T-helper 1 cell treated with Interleukin-12 subunit alpha and Interleukin-12 subunit beta and Interleukin-4 antibody, amounts not matched to agents 30 ng/mL and 1 ng/mL, for 36 hours (primary cell): ENCODE data around the gene CLRN1. TPM values are rescaled to one million over a fixed set of nuclear protein-coding genes. Genes with fewer than 3 reads are reported as not detected.

Experiments
- intact Hi-C: fragments of 100-400 bp; cut with micrococcal nuclease; formaldehyde crosslinking; loops from one replicate; pipeline ENCODE4 v1.15.1; 2024
- total RNA-seq: library from RNA; stranded (reverse); gene quantifications from 2 replicates; pipeline ENCODE4 v1.2.3, GENCODE V29; 2022

CLRN1 gene
- total RNA-seq, 1 donor from 2014 or later: not detected

- intact Hi-C loops: no loop called here
Measured at GRCh38 chr3:150975992-150976368, 3.5 kb upstream of the CLRN1 start.

- intact Hi-C loops: no loop called here
Measured at GRCh38 chr3:150975086-150975991, 2.8 kb upstream of the CLRN1 start.

DNA sequence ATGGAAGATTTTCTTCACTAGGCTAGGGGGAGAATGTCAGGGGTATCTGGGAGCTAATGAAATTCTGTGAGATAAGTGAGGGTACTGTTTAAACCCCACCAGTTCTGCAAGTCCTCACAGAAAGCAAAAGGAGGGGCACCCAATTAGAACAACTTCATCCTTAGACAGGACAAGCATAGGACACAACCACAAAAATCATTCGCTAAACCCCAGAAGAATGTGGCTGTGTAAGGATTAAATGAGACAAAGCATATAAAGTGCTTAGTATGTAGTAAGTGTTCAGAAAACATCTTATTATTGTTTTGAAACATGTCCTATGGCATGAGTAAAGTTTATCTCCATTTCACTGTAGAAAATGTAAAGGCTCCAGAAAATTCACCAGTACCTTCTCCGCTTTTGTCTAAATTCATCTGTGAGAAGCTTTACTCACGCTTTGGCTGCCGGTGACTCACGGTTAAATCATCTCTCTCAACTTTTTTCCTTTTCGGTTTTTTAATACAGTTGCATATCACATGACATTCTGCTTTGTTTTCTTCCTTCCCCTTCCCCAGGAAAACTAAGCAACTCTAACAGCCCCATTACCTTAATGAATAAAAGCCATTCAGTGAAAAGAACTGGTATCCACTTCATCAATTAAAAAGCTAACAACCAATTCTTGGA lies 1.7 kb downstream of the CLRN1 start:
- intact Hi-C loops: no loop called here

- intact Hi-C loops: no loop called here
Measured at GRCh38 chr3:150968341-150969035, 4.0 kb downstream of the CLRN1 start.

GRCh38 chr3:150965436-150965835 lies 7.1 kb downstream of the CLRN1 start:
- intact Hi-C loops: no loop called here

GRCh38 chr3:150961949-150962348 lies 10.6 kb downstream of the CLRN1 start:
- intact Hi-C loops: no loop called here

DNA sequence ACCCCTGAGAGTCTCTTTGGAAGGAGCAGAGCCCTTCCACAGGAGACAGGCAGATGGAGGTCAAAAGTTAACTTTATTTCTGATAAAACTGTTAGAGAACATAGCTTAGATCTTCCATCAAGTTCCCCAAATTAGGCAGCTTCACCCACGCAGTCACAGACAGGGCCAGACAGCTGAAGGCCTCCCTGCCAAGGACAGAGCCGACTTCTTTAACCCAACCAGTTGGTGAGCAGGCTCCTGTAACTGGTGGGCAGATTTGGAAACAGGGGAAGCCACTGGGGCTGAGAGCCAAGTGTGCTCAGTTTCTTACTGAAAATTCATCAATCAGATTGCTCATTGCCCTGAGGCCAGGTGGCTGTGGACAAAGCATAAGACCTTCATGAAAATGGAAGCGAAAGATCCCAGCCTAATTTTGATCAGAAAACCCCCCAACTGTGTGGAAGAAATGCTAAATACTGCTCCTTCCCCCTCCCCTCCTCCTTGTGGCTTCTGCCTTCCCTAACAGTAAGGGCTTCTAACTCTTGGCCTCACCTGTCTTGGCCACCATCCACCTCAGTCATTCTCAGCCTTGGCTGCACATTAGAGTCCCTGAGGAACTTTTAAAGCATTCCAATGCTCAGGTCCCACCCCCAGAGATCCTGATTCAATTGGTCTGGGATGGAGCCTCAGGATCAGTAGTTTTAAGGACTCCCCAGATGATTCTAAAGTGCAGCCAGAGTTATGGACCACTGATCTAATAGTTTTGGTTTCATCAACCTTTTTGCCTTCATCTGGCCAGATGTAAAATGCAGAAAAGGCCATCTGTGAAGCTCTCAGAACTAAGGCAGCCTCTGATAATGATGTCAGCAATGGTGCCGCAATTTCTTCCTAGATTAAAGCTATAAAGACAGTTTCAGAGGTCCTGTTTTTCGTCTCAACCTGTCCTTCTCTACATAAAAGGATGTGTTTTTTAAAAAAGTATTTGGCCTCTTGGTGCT lies 11.5 kb downstream of the CLRN1 start:
- intact Hi-C loops: no loop called here

- intact Hi-C loops: no loop called here
Measured at GRCh38 chr3:150958683-150959082, 13.8 kb downstream of the CLRN1 start.

DNA sequence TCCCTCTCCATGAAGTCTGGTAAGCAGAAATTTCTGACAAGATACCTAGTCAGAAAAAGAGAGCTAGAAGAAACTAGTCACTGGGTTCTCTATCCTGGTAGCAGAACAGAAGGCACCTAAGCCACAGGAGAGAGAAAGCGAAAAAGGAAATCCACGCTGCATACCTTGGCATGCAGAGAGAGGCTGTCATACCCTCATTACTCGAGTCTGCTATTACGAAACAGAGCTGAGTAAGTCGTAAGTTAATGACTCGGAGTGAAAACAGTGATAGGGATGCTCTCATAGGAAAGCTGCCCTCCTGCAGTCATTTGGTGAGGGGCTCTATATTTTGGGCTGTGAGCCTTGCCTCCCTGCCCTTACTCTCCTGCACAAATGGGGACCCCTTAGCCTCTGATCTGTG lies 16.2 kb downstream of the CLRN1 start:
- intact Hi-C loops: no loop called here

DNA sequence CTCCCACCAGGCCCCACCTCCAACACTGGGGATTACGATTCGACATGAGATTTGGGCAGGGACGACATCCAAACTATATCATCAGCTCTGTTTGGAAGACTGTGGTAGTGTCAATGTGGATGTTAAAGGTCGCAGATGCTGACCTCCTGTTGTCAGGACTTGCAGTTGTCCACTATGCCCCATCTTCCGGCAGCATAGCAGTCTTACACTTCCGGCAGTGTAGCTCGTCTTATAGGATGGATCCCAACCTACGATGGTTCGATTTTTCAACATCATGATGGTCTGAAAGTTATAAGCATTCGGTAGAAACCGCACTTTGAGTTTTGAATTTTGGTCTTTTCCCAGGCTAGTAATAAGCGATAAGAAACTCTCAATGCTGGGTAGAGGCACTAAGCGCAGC lies 20.6 kb downstream of the CLRN1 start:
- intact Hi-C loops: no loop called here

DNA sequence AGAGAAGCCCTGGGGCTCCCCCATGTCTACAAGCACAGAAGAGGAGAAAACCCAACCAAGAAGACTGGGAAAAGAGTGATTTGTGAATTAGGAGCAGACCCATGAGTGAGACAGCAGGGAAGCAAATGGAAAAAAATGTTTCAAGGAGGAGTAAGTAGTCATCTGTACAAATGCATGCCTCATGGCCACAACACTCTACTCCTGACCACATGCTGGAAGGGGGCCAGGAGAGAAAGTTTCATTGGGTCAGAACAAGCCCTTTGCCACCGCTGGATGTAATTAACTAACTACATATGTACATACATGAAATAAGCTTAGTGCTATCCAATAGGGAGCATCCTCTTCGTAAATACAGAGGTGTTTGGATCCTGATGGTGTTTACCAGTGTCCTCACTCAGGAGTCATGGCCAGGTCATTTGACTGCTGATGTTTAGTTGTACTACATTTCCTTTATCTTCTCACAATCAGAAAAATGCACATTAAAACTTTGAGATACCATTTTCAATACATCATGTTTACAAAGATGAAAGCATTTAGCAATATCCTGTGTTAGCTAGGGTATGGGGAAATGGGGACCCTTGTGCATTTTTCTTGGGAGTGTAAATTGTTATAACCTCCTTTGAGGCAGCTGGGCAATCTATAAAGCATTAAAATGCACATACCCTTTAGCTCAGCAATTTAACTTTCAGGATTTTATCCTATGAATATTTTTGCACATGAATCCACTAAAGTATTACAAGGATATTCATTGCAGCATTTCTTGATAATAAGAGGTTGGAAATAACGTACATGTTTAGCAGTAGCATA lies 27.1 kb downstream of the CLRN1 start:
- intact Hi-C loops: no loop called here

DNA sequence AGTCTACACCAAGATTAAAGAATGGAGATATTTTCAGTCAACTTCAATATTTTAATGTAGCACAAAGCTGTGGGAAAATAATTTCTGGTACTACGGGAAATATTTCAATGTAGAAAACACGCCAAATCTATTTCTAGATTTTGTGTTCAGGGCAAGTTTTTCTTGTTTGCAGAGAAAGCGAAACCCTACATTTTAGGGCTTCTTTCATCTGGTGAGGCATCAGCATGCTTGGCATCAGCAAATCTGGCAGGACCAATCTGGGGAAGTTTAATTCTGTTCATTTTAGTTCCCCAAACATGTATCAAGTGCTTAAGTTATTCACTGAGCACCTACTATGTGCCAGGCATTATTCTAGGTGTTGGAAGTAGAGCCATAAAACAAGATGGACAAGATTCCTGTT lies 30.3 kb downstream of the CLRN1 start:
- intact Hi-C loops: no loop called here

DNA sequence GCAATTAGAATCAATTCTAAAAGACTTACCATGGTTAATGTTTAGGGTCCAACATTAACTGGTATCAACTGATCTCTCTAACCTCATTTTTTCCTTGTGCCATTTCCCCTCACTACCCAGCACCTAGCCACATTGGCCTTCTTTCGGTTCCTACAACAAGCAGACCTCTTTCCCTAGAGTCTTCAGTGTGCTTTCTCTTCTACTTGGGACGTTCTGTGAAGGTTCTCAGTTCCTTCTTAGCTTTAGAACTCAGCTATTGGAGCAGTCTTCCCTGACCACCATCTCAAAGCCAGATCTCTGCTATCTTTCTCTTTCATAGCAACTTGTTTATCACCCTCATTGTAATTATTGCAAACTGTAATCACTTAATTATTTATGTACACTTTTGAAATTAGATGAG lies 35.8 kb downstream of the CLRN1 start:
- intact Hi-C loops: no loop called here

DNA sequence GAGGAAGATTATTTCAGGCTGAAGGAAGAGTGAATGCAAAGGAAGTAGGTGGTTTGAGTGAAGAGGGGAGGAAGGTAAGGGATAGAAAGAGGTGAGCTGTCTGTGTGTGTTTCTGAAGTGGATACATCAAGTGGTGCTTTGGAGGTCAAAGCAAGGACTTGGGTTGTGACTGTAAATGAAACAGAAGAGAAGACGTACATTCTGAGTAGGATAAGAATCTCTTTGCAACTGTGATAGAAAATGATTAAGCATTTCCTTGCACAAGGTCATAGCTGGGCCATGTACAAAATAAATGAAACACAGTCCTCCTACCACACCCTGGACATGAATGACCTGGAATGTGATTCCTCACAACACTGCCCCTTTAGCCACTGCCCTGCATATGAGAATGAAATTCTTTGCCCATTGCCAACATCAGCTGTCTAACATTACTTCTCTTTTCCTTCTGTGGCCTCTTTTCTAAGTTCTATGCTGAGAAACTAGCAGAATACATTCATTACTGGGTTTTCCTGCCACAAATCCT lies 39.0 kb downstream of the CLRN1 start:
- intact Hi-C loops: no loop called here

DNA sequence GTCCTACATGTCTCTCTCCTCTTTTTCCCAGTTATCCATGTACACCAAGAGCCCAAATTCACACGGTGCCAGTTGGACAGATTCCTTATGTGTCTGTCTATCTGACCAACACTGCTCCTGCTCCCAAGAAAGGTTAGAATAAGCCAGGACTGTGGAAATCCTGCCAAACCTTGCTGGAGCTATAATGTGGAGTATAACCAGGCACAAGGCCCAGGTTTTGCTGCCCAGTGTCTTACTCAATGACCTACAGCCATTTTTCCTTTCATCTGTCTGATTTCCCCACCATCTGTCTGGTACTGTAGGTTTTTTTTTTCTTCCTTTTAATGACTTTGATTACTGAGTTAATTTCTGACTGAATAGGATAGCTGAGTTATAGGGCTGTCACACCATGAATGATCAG lies 40.8 kb downstream of the CLRN1 start:
- intact Hi-C loops: no loop called here

DNA sequence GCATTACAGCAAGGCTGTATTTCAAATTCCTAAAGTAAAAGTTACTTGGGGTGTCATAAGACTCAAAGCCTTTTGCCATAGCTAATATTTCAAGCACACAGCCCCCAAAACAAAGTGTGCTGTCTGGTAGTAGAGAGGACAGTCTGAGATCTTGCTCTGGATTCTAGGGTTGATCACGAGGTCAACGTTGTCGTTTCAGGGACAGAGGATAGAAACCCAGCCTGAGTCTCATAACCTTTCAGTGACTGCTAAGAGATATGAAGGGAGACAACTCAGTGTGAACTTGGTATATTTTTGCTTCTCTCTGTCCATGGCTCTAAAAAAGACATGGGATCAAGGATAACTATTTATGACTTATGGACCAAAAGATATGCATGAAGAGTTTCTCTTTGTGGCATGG lies 41.7 kb downstream of the CLRN1 start:
- intact Hi-C loops: no loop called here

DNA sequence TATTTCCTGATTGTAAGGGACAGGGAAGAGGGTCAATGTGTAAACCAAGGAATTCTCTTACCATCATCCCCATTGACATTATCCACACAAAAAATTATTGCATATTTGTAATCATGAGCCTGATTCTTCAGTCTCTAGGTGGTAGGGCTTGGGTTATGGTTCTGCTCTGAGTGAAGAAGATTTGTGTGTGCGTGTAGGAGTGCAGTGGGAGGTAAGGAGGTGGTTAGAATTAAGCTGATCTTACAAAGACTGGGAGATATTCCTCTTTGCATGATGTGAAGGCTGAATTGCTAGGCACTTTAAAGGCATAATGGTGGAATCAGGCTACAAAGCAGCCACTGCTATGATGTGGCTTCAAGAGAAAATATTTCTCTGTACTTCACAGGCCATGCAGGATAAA lies 44.3 kb downstream of the CLRN1 start:
- intact Hi-C loops: loop anchor here (5.0 kb wide), 2 partner anchors 159 to 354 kb away; partner anchors contain the start of gene MED12L

DNA sequence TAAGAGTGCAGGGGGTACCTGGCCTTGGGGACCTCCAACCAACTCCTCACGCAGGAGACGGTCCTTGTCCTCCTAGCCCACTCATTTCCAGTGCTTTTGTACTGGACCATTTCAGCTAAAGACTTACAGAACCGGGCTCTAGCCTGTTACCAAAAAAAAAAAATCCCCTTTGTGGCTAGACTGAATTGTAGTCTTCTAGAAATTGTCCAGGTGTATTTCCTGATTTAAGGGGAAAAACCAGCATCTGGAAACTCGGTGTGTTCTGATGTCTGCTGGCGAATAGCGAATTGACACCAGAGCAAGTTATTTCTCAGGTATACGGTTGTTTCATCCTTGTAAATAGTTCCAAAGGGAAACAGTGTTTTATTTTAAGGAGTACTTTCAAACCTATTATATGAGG lies 46.2 kb downstream of the CLRN1 start:
- intact Hi-C loops: loop anchor here (5.0 kb wide), 2 partner anchors 161 to 356 kb away; partner anchors contain the start of gene MED12L

DNA sequence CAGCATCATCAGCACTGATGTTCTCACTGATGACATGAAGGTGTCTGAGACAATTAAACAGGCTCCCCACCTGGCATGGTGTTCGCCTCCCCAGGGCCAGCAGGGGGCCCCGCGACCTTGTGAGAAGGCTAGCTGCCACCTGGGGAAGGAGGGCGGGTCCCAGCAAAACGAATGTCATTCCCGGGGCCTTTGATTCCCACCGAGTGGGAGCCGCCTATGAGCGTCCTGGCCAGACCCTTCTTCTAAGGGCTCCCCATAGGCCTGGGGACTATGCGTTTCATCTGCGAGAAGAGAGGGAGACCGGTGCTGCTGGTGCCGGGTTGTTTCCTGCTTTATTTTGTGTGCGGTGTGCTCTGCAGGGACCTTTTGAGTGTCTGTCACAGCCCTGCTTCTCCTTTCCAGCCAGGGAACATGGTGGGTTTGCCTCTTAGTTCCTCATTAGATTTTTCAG lies 46.8 kb downstream of the CLRN1 start:
- intact Hi-C loops: loop anchor here (1.0 to 5.0 kb wide), 3 partner anchors 162 to 357 kb away; partner anchors contain the start of gene MED12L

- intact Hi-C loops: no loop called here
Measured at GRCh38 chr3:150922611-150923010, 49.9 kb downstream of the CLRN1 start.
